DOHH2 (cell line): ENCODE results near the gene LSS.

Experiments
- H3F3A ChIP-seq: fragments of 200-600 bp; sonication (generic), shearing (Covaris generic); 2 replicates; pipeline ENCODE4 v1.6.0; 2016; ENCODE audit warnings: antibody characterized with exemption, mild to moderate bottlenecking; ENCODE audit not compliant: control insufficient read depth, insufficient read depth
- H3K27ac ChIP-seq: fragments of 200-600 bp; sonication (generic); 2 replicates; pipeline ENCODE4 v1.5.1; 2014; ENCODE audit warnings: low read depth, mild to moderate bottlenecking, low read length, moderate library complexity
- H3K27me3 ChIP-seq: fragments of 200-600 bp; sonication (generic); 2 replicates; pipeline ENCODE4 v1.6.1; 2014; ENCODE audit warnings: mild to moderate bottlenecking, low read length, mixed read lengths; ENCODE audit not compliant: control insufficient read depth
- H3K36me3 ChIP-seq: fragments of 200-600 bp; sonication (generic); 2 replicates; pipeline ENCODE4 v1.6.1; 2014; ENCODE audit warnings: mild to moderate bottlenecking, low read length, moderate library complexity, mixed read lengths; ENCODE audit not compliant: control insufficient read depth
- H3K4me1 ChIP-seq: fragments of 200-600 bp; sonication (generic); 2 replicates; pipeline ENCODE4 v1.6.1; 2014; ENCODE audit warnings: mild to moderate bottlenecking, low read length, mixed read lengths; ENCODE audit not compliant: control insufficient read depth
- H3K4me2 ChIP-seq: fragments of 200-600 bp; sonication (generic); 2 replicates; pipeline ENCODE4 v1.6.0; 2014; ENCODE audit warnings: mild to moderate bottlenecking, low read length, moderate library complexity
- H3K4me3 ChIP-seq: fragments of 200-600 bp; sonication (generic); 2 replicates; pipeline ENCODE4 v1.5.1; 2014; ENCODE audit warnings: mild to moderate bottlenecking, low read length, mixed read lengths
- H3K79me2 ChIP-seq: fragments of 200-600 bp; sonication (generic); 2 replicates; pipeline ENCODE4 v1.6.1; 2014; ENCODE audit warnings: mild to moderate bottlenecking, low read length, mixed read lengths; ENCODE audit not compliant: control insufficient read depth
- H3K9me2 ChIP-seq: fragments of 200-600 bp; sonication (generic); replicated peaks from 2 replicates; pipeline ENCODE4 v1.6.1; 2014; ENCODE audit warnings: mild to moderate bottlenecking, low read length, mixed read lengths; ENCODE audit not compliant: control insufficient read depth
- H3K9me3 ChIP-seq: fragments of 200-600 bp; sonication (generic); 2 replicates; pipeline ENCODE4 v1.6.1; 2014; ENCODE audit warnings: antibody characterized with exemption, low read length, mixed read lengths; ENCODE audit not compliant: control insufficient read depth, insufficient read depth
- H4K20me1 ChIP-seq: fragments of 200-600 bp; sonication (generic); 2 replicates; pipeline ENCODE4 v1.6.0; 2014; ENCODE audit warnings: low read depth, mild to moderate bottlenecking, antibody characterized with exemption, low read length, moderate library complexity; ENCODE audit not compliant: control insufficient read depth, insufficient read depth
- EZH2phosphoT487 ChIP-seq: fragments of 200-600 bp; sonication (generic); IDR thresholded peaks from 2 replicates; pipeline ENCODE4 v1.6.1; 2017; ENCODE audit warnings: borderline replicate concordance, mild to moderate bottlenecking, antibody characterized with exemption, low read length, moderate library complexity, mixed read lengths
- TF ChIP-seq, protein P1 (sequence below): fragments of 200-600 bp; sonication (generic); IDR thresholded peaks from one replicate; pipeline ENCODE4 v1.5.1; 2014; ENCODE audit warnings: antibody characterized with exemption, mild to moderate bottlenecking, low read depth, low read length; ENCODE audit not compliant: poor library complexity, severe bottlenecking

The LSS gene

DNA sequence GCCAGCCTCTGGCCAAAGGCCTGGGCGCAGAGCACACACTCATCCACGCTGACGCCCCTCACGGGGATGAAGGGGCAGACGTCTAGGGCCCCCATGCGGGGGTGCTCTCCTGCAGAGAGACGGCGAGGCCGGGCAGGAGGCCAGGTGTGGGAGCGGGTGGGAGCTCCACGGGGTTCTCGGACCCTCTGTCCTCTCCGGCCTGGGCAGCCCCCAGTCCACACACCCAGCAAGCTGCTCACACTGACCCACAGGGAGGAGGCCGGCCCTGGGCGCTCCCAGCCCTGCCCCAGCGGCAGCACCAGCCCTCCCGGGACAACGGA is 75.7 kb downstream of the LSS start:
- Histone ChIP-seq H3K4me2 (no peak overlapping the region), H3K36me3 (no peaks in the 10 kb centered on the region), H3K79me2 (no peaks in the 10 kb centered on the region), H3K27ac (no peak overlapping the region), H3F3A (no peaks in the 10 kb centered on the region), H3K4me3 (no peak overlapping the region), H4K20me1 (no peaks in the 10 kb centered on the region), H3K4me1 (no peaks in the 10 kb centered on the region; the same call in 1 of the 2 replicates), H3K9me3 (no peaks in the 10 kb centered on the region), H3K27me3 (no peaks in the 10 kb centered on the region), H3K9me2 (no peaks in the 10 kb centered on the region)
- no peak for TF ChIP-seq EZH2phosphoT487
- TF ChIP-seq, protein P1, sequence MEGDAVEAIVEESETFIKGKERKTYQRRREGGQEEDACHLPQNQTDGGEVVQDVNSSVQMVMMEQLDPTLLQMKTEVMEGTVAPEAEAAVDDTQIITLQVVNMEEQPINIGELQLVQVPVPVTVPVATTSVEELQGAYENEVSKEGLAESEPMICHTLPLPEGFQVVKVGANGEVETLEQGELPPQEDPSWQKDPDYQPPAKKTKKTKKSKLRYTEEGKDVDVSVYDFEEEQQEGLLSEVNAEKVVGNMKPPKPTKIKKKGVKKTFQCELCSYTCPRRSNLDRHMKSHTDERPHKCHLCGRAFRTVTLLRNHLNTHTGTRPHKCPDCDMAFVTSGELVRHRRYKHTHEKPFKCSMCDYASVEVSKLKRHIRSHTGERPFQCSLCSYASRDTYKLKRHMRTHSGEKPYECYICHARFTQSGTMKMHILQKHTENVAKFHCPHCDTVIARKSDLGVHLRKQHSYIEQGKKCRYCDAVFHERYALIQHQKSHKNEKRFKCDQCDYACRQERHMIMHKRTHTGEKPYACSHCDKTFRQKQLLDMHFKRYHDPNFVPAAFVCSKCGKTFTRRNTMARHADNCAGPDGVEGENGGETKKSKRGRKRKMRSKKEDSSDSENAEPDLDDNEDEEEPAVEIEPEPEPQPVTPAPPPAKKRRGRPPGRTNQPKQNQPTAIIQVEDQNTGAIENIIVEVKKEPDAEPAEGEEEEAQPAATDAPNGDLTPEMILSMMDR, result no peak

DNA sequence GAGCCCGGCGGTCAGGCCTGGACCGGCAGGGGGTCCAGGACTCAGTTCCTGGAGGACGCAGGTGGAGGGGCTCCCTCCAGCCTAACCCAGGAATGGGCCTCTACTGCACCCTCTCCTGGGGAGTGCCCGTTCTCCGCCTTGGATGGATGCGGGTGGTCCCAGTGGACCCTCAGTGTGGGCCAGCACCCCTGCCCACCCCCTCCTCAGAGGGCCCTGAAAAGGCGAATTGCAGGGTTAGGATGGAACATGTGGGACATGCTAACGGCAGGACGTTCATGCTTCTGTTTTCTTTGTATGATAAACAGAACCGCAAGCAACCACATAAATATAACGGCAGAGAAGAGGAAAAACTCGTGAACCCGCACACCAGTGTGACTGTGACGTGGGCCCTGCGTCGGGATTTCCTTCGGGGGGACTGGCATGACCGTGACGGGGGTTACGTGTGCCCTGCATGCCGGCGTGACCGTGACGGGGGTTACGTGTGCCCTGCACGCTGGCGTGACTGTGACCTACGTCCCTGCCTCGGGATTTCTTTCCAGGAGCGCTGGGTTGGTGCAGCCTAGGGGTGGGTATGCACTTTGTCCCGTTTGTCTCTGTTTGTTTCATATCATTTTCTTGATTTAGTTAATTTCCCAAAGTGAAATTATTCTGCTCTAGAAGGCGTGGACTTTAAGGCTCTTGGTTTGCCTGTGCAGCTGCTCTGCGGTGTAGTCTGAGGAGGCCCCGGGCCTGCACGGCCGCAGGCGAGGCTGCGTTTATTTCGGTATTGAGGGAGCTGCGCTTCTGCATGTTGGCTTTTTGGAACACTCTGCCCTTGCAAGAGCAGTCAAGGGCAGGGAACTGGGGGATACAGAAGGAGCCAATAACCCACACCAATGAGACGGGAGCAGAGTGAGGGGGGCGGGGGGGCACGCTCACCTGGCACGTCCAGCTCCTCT is 76.3 kb downstream of the LSS start:
- Histone ChIP-seq H3K36me3 (no peaks in the 10 kb centered on the region), H3K4me3 (no peak overlapping the region), H3K27me3 (no peaks in the 10 kb centered on the region), H4K20me1 (no peaks in the 10 kb centered on the region), H3K9me3 (no peaks in the 10 kb centered on the region), H3K4me1 (no peaks in the 10 kb centered on the region; the same call in 1 of the 2 replicates), H3K4me2 (no peak overlapping the region), H3K27ac (no peak overlapping the region), H3K9me2 (no peaks in the 10 kb centered on the region), H3F3A (no peaks in the 10 kb centered on the region), H3K79me2 (no peaks in the 10 kb centered on the region)
- no peak for TF ChIP-seq EZH2phosphoT487
- TF ChIP-seq, protein P1, result no peak

DNA sequence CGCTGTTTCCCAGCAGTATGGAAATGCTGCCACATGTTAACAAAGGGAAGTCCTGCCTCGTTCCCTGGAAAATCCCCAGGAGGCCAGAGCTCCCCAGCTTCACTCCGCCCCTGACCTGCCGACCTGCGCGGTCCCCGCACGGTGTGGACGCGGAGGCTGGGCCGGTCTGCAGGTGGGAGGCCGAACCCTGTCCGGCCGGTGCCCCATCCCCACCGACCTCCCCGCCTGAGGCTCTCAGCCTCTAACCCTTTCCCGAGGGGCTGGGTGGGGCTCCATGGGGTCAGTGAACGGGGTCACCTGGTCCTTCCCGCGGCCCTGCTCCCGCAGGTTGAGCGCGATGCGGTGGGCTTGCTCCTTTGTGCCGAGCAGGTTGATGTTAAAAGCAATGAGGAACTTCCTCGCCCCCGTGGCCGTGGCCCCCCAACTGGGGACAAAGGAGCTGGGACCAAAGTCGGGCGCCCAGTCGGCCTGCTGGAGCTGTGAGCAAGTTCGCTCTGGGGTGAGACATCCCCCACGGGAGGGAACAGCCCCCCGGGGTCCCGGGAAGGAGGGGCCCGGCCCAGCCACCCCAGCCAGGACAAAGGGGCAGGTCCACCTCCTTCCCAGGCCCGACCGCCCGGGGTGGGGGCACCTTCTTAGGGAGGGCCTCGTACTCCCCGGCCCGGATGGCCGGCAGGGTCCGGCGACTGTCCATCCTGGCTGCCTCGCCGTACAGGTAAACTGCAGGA is 77.1 kb downstream of the LSS start:
- Histone ChIP-seq H3K36me3 (no peaks in the 10 kb centered on the region), H4K20me1 (no peaks in the 10 kb centered on the region), H3K79me2 (no peaks in the 10 kb centered on the region), H3F3A (no peaks in the 10 kb centered on the region), H3K27me3 (no peaks in the 10 kb centered on the region), H3K4me3 (no peak overlapping the region), H3K9me3 (no peaks in the 10 kb centered on the region), H3K27ac (no peak overlapping the region), H3K9me2 (no peaks in the 10 kb centered on the region), H3K4me1 (no peaks in the 10 kb centered on the region; the same call in 1 of the 2 replicates), H3K4me2 (no peak overlapping the region)
- no peak for TF ChIP-seq EZH2phosphoT487
- TF ChIP-seq, protein P1, result no peak
